GM23338 (cell line): ENCODE data around the gene GIPC2. TPM values are rescaled to one million over a fixed set of nuclear protein-coding genes. Genes with fewer than 3 reads are reported as not detected.

Source experiments
- ATAC-seq: fragments of 200-7000 bp; cut with Tn5 transposase; 3 replicates; pipeline ENCODE4 v1.9.1; 2020
- DNase-seq: peaks from one replicate; pipeline ENCODE4 v3.0.0-alpha.2; 2015; ENCODE audit warnings: low spot score
- H2AFZ ChIP-seq: fragments of 200-600 bp; sonication (generic); 2 replicates; pipeline ENCODE4 v1.8.0; 2016; ENCODE audit warnings: antibody characterized with exemption, mild to moderate bottlenecking, moderate library complexity
- H3F3A ChIP-seq: fragments of 200-600 bp; sonication (generic); replicated peaks from 2 replicates; pipeline ENCODE4 v1.8.0; 2017; ENCODE audit warnings: antibody characterized with exemption, mixed run types, low read depth
- H3K27ac ChIP-seq: fragments of 200-600 bp; sonication (generic); 2 replicates; pipeline ENCODE4 v1.6.1; 2016; ENCODE audit warnings: low read depth
- H3K27me3 ChIP-seq: fragments of 200-600 bp; sonication (generic); 2 replicates; pipeline ENCODE4 v1.8.0; 2016; ENCODE audit warnings: mild to moderate bottlenecking, mixed run types, moderate library complexity; ENCODE audit not compliant: insufficient read depth
- H3K36me3 ChIP-seq: fragments of 200-600 bp; sonication (generic); 2 replicates; pipeline ENCODE4 v1.8.0; 2016; ENCODE audit warnings: mild to moderate bottlenecking; ENCODE audit not compliant: insufficient read depth
- H3K4me1 ChIP-seq: fragments of 200-600 bp; sonication (generic); 2 replicates; pipeline ENCODE4 v1.8.0; 2016; ENCODE audit warnings: mild to moderate bottlenecking, moderate library complexity; ENCODE audit not compliant: insufficient read depth
- H3K4me2 ChIP-seq: fragments of 200-600 bp; sonication (generic); 2 replicates; pipeline ENCODE4 v1.7.1; 2017; ENCODE audit warnings: mixed run types
- H3K4me3 ChIP-seq: fragments of 200-600 bp; sonication (generic); 2 replicates; pipeline ENCODE4 v1.6.1; 2016; ENCODE audit warnings: mixed run types
- H3K79me2 ChIP-seq: fragments of 200-600 bp; sonication (generic); replicated peaks from 2 replicates; pipeline ENCODE4 v1.8.0; 2017; ENCODE audit warnings: mild to moderate bottlenecking; ENCODE audit not compliant: insufficient read depth
- H3K9me2 ChIP-seq: fragments of 200-600 bp; sonication (generic); 2 replicates; pipeline ENCODE4 v1.8.0; 2017; ENCODE audit not compliant: insufficient read depth
- H4K20me1 ChIP-seq: fragments of 200-600 bp; sonication (generic); replicated peaks from 2 replicates; pipeline ENCODE4 v1.8.0; 2017; ENCODE audit warnings: mild to moderate bottlenecking; ENCODE audit not compliant: insufficient read depth
- H3K27ac Mint-ChIP-seq: 2 replicates; pipeline ENCODE4 v1.8.0; 2020; ENCODE audit warnings: inconsistent platforms, mild to moderate bottlenecking, moderate library complexity, mixed read lengths
- H3K27me3 Mint-ChIP-seq: 3 replicates; pipeline ENCODE4 v1.8.0; 2022; ENCODE audit warnings: low read depth, mild to moderate bottlenecking, moderate library complexity, mixed read lengths, inconsistent platforms; ENCODE audit not compliant: insufficient read depth, poor library complexity
- H3K36me3 Mint-ChIP-seq: 3 replicates; pipeline ENCODE4 v1.8.0; 2021; ENCODE audit warnings: low read depth, mild to moderate bottlenecking, inconsistent platforms, moderate library complexity, mixed read lengths
- H3K4me1 Mint-ChIP-seq: 3 replicates; pipeline ENCODE4 v1.8.0; 2020; ENCODE audit warnings: mild to moderate bottlenecking, inconsistent platforms, mixed read lengths
- H3K4me3 Mint-ChIP-seq: 3 replicates; pipeline ENCODE4 v1.8.0; 2021; ENCODE audit warnings: moderate library complexity, mild to moderate bottlenecking, inconsistent platforms, mixed read lengths
- H3K9me3 Mint-ChIP-seq: 3 replicates; pipeline ENCODE4 v1.8.0; 2020; ENCODE audit warnings: moderate library complexity, mild to moderate bottlenecking, inconsistent platforms, mixed read lengths
- CREB1 ChIP-seq: fragments of 250-450 bp; sonication (Bioruptor Pico); IDR thresholded peaks from 2 replicates; pipeline ENCODE4 v1.5.0; 2020; ENCODE audit warnings: low read depth, mild to moderate bottlenecking, moderate library complexity
- EZH2 ChIP-seq: fragments of 200-600 bp; sonication (generic); IDR thresholded peaks from one replicate; pipeline ENCODE4 v1.8.0; 2017; ENCODE audit warnings: antibody characterized with exemption, mild to moderate bottlenecking, low read depth; ENCODE audit not compliant: unreplicated experiment
- POLR2AphosphoS5 ChIP-seq: IDR thresholded peaks from 2 replicates; pipeline ENCODE4 v1.6.1; 2016; ENCODE audit warnings: antibody characterized with exemption, low read depth
- ZNF114 ChIP-seq: fragments of 250-450 bp; sonication (Bioruptor Pico); IDR thresholded peaks from 2 replicates; pipeline ENCODE4 v1.5.0; 2020; ENCODE audit warnings: mild to moderate bottlenecking, moderate library complexity
- polyA plus RNA-seq: library from polyadenylated mRNA; unstranded; fragments of >200 nt; fragmentation: Nextera tagmentation; extraction: Ambion mirVana; gene quantifications from 2 replicates; pipeline ENCODE4 v1.2.1, GENCODE V29; 2016
- total RNA-seq: library from RNA; depleted of rRNA; stranded (reverse); fragments of >200 nt; shearing (Covaris generic); gene quantifications from 2 replicates; pipeline ENCODE4 v1.2.3, GENCODE V29; 2014
- TF ChIP-seq, protein P1 (sequence below), 2 experiments: fragments of 200-600 bp in 1 of 2; sonication (generic) in 1 of 2; conservative IDR thresholded peaks; 2 replicates each; pipeline versions ENCODE4 v1.5.1 to v1.6.1; 2016 to 2017; ENCODE audit warnings: antibody characterized with exemption in 2 of 2, low read depth in 2 of 2, mild to moderate bottlenecking in 2 of 2, moderate library complexity in 1 of 2

The GIPC2 gene
- total and polyA plus RNA-seq, 2 experiments from 2014 or later, result 1.2 to 1.5 TPM

DNA sequence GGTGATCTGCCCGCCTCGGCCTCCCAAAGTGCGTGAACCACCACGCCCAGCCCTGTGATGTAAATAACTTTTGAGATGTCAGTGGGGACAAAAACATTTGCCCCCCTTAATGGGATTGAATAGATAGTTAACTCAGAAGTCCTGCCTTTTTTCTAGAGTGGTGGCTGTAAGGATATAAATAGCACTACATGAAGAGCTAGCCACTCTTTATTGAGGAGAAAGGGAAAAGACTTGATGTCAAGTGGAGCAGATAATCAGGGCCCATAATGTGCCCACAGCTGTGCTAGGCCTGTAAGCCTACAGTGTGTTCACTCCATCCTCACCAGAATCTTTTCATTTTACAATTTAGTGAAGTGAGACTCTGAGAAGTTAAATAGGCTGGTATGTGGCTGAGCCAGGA lies 3.6 kb downstream of the GIPC2 start:
- H3K4me1 Mint-ChIP-seq, result peaks cover 24% of the 10 kb centered on the region
- H3K9me3 Mint-ChIP-seq, result no peaks in the 10 kb centered on the region
- no peaks in the 10 kb centered on the region for H3K36me3 ChIP-seq

DNA sequence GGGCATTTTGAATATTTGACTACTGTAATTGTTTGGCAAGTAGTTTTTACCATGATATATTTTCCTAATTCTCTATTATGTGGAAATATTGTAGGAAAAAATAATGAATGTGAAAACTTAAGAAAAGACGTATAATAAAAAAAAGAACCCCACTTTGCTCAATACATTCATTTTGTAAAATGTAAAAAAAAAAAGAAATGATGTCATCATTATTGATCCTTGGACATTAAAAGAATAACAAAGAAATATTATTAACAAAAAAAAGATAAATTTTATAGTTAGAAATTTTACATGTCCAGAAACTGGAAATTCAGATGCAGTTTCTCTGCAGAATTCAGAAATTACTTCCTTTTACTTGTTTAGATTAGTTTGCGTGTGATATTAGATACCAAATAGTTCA lies 5.2 kb downstream of the GIPC2 start:
- TF ChIP-seq ZNF114 (CRISPR knock-in tag), result no peak
- TF ChIP-seq POLR2AphosphoS5, result no peak
- ATAC-seq, result no peak
- H3K27ac ChIP-seq, result no peak overlapping the region
- H3K36me3 ChIP-seq, result no peaks in the 10 kb centered on the region
- H3K9me2 ChIP-seq, result 0 out of 2 replicates have a peak, but pooled peaks cover 2% of the 10 kb centered on the region
- H3K27ac Mint-ChIP-seq, result no peak overlapping the region
- H4K20me1 ChIP-seq, result no peaks in the 10 kb centered on the region
- H3K4me1 ChIP-seq, result peaks cover 12% of the 10 kb centered on the region
- H3K79me2 ChIP-seq, result no peaks in the 10 kb centered on the region
- DNase-seq, result no peak
- H3K9me3 Mint-ChIP-seq, result no peaks in the 10 kb centered on the region
- H3K4me3 ChIP-seq, result no peak overlapping the region
- H3K36me3 Mint-ChIP-seq, result no peaks in the 10 kb centered on the region
- H2AFZ ChIP-seq, result no peak overlapping the region
- H3K27me3 ChIP-seq, result peaks cover 24% of the 10 kb centered on the region
- H3K27me3 Mint-ChIP-seq, result peaks cover 14% of the 10 kb centered on the region
- H3K4me2 ChIP-seq, result no peak overlapping the region
- H3K4me3 Mint-ChIP-seq, result no peak overlapping the region
- peaks cover 12% of the 10 kb centered on the region for H3K4me1 Mint-ChIP-seq
- H3F3A ChIP-seq, result 0 out of 2 replicates have a peak, but pooled peaks cover 4% of the 10 kb centered on the region

More for the DNA sequence above, 3.6 kb downstream of the GIPC2 start:
- no peaks in the 10 kb centered on the region for H3K36me3 Mint-ChIP-seq
- Histone ChIP-seq H4K20me1 (no peaks in the 10 kb centered on the region), H2AFZ (no peak overlapping the region), H3K4me3 (no peak overlapping the region), H3F3A (0 out of 2 replicates have a peak, but pooled peaks cover 4% of the 10 kb centered on the region), H3K9me2 (no peaks in the 10 kb centered on the region), H3K79me2 (no peaks in the 10 kb centered on the region), H3K4me2 (no peak overlapping the region), H3K27ac (no peak overlapping the region), H3K4me1 (peaks cover 24% of the 10 kb centered on the region), H3K27me3 (peaks cover 40% of the 10 kb centered on the region)
- H3K27me3 Mint-ChIP-seq, result peaks cover 25% of the 10 kb centered on the region
- ATAC-seq (no peak), DNase-seq (no peak)
- no peak overlapping the region for H3K4me3 Mint-ChIP-seq
- H3K27ac Mint-ChIP-seq, result no peak overlapping the region
- TF ChIP-seq, protein P1, sequence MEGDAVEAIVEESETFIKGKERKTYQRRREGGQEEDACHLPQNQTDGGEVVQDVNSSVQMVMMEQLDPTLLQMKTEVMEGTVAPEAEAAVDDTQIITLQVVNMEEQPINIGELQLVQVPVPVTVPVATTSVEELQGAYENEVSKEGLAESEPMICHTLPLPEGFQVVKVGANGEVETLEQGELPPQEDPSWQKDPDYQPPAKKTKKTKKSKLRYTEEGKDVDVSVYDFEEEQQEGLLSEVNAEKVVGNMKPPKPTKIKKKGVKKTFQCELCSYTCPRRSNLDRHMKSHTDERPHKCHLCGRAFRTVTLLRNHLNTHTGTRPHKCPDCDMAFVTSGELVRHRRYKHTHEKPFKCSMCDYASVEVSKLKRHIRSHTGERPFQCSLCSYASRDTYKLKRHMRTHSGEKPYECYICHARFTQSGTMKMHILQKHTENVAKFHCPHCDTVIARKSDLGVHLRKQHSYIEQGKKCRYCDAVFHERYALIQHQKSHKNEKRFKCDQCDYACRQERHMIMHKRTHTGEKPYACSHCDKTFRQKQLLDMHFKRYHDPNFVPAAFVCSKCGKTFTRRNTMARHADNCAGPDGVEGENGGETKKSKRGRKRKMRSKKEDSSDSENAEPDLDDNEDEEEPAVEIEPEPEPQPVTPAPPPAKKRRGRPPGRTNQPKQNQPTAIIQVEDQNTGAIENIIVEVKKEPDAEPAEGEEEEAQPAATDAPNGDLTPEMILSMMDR (conservative IDR thresholded peaks at IDR 0.05; ENCODE audit: low read depth in 2 of 2), result no peak
- no peak for TF ChIP-seq EZH2

DNA sequence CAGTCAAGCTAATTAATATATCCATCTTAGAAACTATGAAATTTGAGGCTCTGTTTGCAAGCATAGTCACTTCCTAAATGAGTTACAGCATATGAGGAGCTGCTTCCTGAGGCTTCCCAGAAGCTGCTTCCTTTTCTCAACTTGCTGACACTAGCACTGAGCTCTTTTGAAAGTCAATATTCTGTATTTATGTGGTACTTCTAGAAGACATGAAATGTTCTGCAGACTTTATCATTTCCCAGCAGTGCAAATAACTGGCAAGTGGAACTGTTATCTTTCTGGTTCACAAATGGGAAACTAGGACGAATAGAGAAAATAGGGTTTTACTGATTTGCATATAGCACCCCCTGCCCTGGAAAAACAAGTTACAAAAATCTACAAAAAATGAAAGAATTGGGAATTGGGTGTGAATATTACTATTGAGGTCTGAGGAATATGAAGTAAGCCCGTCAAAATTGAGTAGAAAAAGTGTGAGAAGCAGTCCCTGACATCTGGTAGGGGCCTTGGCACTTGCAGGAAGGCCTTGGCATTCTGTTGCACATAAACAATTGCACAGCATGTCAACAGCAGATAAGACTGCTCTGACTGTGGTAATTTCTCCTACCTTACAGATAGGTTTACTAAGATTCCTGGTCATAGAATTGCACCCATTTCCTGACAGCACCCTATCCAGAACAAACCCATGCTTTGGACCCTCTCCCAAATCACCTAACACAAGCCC lies 7.1 kb downstream of the GIPC2 start:
- Histone ChIP-seq H3K4me3 (no peak overlapping the region), H3K27ac (no peak overlapping the region), H3F3A (no peaks in the 10 kb centered on the region), H3K4me2 (no peak overlapping the region), H3K27me3 (peaks cover 5% of the 10 kb centered on the region; the same call in 1 of the 2 replicates), H3K9me2 (0 out of 2 replicates have a peak, but pooled peaks cover 3% of the 10 kb centered on the region), H4K20me1 (no peaks in the 10 kb centered on the region), H3K79me2 (no peaks in the 10 kb centered on the region), H3K36me3 (no peaks in the 10 kb centered on the region), H3K4me1 (peaks cover 4% of the 10 kb centered on the region; the same call in 1 of the 2 replicates), H2AFZ (no peak overlapping the region)
- DNase-seq, result no peak
- no peak for TF ChIP-seq CREB1
- Mint-ChIP-seq H3K9me3 (no peaks in the 10 kb centered on the region), H3K27ac (no peak overlapping the region), H3K27me3 (peaks cover 4% of the 10 kb centered on the region), H3K4me3 (no peak overlapping the region), H3K4me1 (no peaks in the 10 kb centered on the region), H3K36me3 (no peaks in the 10 kb centered on the region)
- no peak for ATAC-seq
